ENCODE data around the gene RBP4. TPM values are rescaled to one million over a fixed set of nuclear protein-coding genes. Genes with fewer than 3 reads are reported as not detected.

The RBP4 gene
- total and polyA plus RNA-seq, 10 of the 15 experiments (the other 5 are each of a cell fraction or from before 2014, with no cell fraction given) = 1.2 TPM; not detected in 9

DNA sequence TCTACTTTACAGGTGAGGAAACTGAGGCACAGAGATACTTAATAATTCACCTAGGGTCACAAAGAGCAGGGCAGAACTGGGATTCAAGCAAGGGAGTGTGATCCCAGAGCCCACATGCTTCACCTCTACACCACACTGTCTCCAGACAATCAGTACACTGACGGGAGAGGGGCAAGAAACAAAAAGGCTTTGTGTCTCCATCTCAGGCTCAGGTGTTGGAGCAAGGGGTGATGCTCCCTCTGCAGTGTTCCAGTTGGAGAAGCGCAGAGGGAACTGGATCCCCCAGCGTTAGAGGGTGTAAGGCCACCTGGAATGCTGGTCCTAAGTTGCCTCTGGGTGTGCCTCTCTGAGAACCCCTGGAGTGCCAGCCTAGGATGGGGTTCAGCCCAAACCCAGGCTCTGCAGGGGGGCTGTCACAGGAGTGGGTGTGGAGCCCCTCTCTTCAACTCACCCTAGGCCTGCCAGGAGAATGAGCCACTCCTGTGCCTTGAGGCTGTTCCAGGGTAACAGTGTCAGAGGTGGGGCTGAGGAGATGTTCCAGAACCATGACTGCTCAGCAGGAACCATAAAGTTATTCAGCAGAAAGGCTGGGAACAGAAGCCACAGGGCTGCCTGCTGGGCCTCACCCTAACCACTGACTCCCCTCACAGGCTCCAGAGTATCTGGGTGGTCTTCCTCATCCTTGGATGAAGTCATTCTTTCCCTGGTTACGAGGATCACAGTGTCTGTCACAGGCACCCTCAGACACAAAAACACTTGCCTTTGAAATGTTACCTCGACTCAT is 5.5 kb downstream of the RBP4 start (continued):
- TF ChIP-seq, protein P1, sequence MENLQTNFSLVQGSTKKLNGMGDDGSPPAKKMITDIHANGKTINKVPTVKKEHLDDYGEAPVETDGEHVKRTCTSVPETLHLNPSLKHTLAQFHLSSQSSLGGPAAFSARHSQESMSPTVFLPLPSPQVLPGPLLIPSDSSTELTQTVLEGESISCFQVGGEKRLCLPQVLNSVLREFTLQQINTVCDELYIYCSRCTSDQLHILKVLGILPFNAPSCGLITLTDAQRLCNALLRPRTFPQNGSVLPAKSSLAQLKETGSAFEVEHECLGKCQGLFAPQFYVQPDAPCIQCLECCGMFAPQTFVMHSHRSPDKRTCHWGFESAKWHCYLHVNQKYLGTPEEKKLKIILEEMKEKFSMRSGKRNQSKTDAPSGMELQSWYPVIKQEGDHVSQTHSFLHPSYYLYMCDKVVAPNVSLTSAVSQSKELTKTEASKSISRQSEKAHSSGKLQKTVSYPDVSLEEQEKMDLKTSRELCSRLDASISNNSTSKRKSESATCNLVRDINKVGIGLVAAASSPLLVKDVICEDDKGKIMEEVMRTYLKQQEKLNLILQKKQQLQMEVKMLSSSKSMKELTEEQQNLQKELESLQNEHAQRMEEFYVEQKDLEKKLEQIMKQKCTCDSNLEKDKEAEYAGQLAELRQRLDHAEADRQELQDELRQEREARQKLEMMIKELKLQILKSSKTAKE (IDR thresholded peaks at IDR 0.05; ENCODE audit: low read depth, poor library complexity, severe bottlenecking) = no peak
- TF ChIP-seq HDGF (IDR thresholded peaks at IDR 0.05) (no peak), ZNF207 (IDR thresholded peaks at IDR 0.05; ENCODE audit: borderline replicate concordance) (no peak), NFIC (IDR thresholded peaks at IDR 0.05; ENCODE audit: low read depth, low read length) (no peak), SREBF2 (IDR thresholded peaks at IDR 0.05; ENCODE audit: low read length) (no peak)
- TF ChIP-seq, protein P2, sequence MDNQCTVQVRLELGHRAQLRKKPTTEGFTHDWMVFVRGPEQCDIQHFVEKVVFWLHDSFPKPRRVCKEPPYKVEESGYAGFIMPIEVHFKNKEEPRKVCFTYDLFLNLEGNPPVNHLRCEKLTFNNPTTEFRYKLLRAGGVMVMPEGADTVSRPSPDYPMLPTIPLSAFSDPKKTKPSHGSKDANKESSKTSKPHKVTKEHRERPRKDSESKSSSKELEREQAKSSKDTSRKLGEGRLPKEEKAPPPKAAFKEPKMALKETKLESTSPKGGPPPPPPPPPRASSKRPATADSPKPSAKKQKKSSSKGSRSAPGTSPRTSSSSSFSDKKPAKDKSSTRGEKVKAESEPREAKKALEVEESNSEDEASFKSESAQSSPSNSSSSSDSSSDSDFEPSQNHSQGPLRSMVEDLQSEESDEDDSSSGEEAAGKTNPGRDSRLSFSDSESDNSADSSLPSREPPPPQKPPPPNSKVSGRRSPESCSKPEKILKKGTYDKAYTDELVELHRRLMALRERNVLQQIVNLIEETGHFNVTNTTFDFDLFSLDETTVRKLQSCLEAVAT (IDR thresholded peaks at IDR 0.05) = no peak

DNA sequence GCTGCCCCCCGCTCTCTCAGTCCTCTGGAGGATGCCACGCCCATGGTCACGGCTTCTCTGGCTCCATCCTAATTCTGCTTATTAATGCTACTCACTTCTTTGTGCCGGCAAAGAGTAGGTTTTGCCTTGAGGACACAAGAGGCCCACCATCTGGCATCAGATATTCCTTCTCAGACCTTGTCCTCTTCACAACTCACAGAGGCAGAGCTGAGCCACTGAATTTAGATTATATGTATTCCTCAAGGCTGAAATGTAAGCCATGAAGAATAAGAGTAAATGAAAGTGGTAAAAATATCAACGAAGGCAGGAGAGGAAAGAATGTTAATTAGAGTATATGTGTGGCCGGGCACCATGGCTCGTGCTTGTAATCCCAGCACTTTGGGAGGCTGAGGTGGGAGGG is 6.5 kb downstream of the RBP4 start:
- BruUV-seq (replicated peaks) = no TSS peak
- no peak overlapping the region for H2AFZ ChIP-seq (ENCODE audit: control insufficient read depth, low read depth, low read length)
- no peaks in the 10 kb centered on the region; a peak in 2 of 4 replicates for H3K27me3 ChIP-seq (replicated peaks in 1 of 2; ENCODE audit: control insufficient read depth in 2 of 2, insufficient read depth in 2 of 2, low read length in 1 of 2)
- no peak for DNase-seq (ENCODE audit: low read depth, low spot score)
- no peaks in the 10 kb centered on the region for H3K9me3 ChIP-seq (replicated peaks; ENCODE audit: control insufficient read depth, insufficient read depth, low read length)
- 46% methylated on average over 7 of the region's 7 CpGs for WGBS (ENCODE audit: insufficient coverage, insufficient replicate concordance, low lambda C conversion rate, missing lambda C conversion rate)
- no peaks in the 10 kb centered on the region for H3K36me3 ChIP-seq (ENCODE audit: control insufficient read depth in 2 of 2, insufficient read depth in 2 of 2, low read length in 1 of 2)
- H4K20me1 ChIP-seq (ENCODE audit: control insufficient read depth, insufficient read depth) = no peaks in the 10 kb centered on the region
- H3K4me2 ChIP-seq (ENCODE audit: control insufficient read depth, insufficient read depth) = no peak overlapping the region
- POLR2A ChIA-PET = no interaction called here
- H3K27ac ChIP-seq (ENCODE audit: control insufficient read depth, insufficient read depth) = no peak overlapping the region
- in situ Hi-C loops (cut with MboI) = no loop called here
- H3K79me2 ChIP-seq (ENCODE audit: control insufficient read depth, insufficient read depth, low read length) = no peaks in the 10 kb centered on the region
- SMC1A ChIA-PET (ENCODE audit: uncharacterized antibody, unreplicated experiment) = no interaction called here
- CTCF ChIA-PET = no interaction called here
- H3K9ac ChIP-seq (ENCODE audit: control insufficient read depth, insufficient read depth, low read length) = no peak overlapping the region
- no peak overlapping the region for H3K4me3 ChIP-seq
- no peak for ATAC-seq
- H3K4me1 ChIP-seq (ENCODE audit: control insufficient read depth, insufficient read depth, low read length) = no peaks in the 10 kb centered on the region
- FAIRE-seq = no peak
- intact Hi-C loops (cut with micrococcal nuclease; ENCODE audit: unreplicated experiment) = no loop called here
- RAD21 ChIA-PET (ENCODE audit: unreplicated experiment) = no interaction called here
- TF ChIP-seq, protein P3, sequence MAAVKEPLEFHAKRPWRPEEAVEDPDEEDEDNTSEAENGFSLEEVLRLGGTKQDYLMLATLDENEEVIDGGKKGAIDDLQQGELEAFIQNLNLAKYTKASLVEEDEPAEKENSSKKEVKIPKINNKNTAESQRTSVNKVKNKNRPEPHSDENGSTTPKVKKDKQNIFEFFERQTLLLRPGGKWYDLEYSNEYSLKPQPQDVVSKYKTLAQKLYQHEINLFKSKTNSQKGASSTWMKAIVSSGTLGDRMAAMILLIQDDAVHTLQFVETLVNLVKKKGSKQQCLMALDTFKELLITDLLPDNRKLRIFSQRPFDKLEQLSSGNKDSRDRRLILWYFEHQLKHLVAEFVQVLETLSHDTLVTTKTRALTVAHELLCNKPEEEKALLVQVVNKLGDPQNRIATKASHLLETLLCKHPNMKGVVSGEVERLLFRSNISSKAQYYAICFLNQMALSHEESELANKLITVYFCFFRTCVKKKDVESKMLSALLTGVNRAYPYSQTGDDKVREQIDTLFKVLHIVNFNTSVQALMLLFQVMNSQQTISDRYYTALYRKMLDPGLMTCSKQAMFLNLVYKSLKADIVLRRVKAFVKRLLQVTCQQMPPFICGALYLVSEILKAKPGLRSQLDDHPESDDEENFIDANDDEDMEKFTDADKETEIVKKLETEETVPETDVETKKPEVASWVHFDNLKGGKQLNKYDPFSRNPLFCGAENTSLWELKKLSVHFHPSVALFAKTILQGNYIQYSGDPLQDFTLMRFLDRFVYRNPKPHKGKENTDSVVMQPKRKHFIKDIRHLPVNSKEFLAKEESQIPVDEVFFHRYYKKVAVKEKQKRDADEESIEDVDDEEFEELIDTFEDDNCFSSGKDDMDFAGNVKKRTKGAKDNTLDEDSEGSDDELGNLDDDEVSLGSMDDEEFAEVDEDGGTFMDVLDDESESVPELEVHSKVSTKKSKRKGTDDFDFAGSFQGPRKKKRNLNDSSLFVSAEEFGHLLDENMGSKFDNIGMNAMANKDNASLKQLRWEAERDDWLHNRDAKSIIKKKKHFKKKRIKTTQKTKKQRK (IDR thresholded peaks at IDR 0.05; ENCODE audit: low read depth, low read length) = no peak
- TF ChIP-seq ZNF622 (IDR thresholded peaks at IDR 0.05) = no peak
- TF ChIP-seq, protein P4, sequence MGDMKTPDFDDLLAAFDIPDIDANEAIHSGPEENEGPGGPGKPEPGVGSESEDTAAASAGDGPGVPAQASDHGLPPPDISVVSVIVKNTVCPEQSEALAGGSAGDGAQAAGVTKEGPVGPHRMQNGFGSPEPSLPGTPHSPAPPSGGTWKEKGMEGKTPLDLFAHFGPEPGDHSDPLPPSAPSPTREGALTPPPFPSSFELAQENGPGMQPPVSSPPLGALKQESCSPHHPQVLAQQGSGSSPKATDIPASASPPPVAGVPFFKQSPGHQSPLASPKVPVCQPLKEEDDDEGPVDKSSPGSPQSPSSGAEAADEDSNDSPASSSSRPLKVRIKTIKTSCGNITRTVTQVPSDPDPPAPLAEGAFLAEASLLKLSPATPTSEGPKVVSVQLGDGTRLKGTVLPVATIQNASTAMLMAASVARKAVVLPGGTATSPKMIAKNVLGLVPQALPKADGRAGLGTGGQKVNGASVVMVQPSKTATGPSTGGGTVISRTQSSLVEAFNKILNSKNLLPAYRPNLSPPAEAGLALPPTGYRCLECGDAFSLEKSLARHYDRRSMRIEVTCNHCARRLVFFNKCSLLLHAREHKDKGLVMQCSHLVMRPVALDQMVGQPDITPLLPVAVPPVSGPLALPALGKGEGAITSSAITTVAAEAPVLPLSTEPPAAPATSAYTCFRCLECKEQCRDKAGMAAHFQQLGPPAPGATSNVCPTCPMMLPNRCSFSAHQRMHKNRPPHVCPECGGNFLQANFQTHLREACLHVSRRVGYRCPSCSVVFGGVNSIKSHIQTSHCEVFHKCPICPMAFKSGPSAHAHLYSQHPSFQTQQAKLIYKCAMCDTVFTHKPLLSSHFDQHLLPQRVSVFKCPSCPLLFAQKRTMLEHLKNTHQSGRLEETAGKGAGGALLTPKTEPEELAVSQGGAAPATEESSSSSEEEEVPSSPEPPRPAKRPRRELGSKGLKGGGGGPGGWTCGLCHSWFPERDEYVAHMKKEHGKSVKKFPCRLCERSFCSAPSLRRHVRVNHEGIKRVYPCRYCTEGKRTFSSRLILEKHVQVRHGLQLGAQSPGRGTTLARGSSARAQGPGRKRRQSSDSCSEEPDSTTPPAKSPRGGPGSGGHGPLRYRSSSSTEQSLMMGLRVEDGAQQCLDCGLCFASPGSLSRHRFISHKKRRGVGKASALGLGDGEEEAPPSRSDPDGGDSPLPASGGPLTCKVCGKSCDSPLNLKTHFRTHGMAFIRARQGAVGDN (IDR thresholded peaks at IDR 0.05) = no peak
